H1 (cell line): Measurements from ENCODE around the gene PIK3R5. TPM values are rescaled to one million over a fixed set of nuclear protein-coding genes. Genes with fewer than 3 reads are reported as not detected.

Experiments
- ATF3 ChIP-seq: IDR thresholded peaks from 2 replicates; pipeline ENCODE4 v1.6.1; 2011; ENCODE audit warnings: low read depth, mild to moderate bottlenecking, low read length; ENCODE audit not compliant: insufficient read depth
- E2F6 ChIP-seq: IDR thresholded peaks from 2 replicates; pipeline ENCODE4 v1.6.1; 2012; ENCODE audit warnings: inconsistent platforms
- EGR1 ChIP-seq: IDR thresholded peaks from 2 replicates; pipeline ENCODE4 v1.6.1; 2011; ENCODE audit warnings: low read depth, low read length, borderline replicate concordance
- FOSL1 ChIP-seq: IDR thresholded peaks from 2 replicates; pipeline ENCODE4 v1.6.1; 2011; ENCODE audit warnings: mild to moderate bottlenecking, low read depth, low read length, moderate library complexity; ENCODE audit not compliant: insufficient read depth
- GABPA ChIP-seq: IDR thresholded peaks from 2 replicates; pipeline ENCODE4 v1.6.1; 2011; ENCODE audit warnings: mild to moderate bottlenecking, low read length, moderate library complexity, borderline replicate concordance; ENCODE audit not compliant: insufficient read depth
- GTF2F1 ChIP-seq: IDR thresholded peaks from 2 replicates; pipeline ENCODE4 v1.6.1; 2012; ENCODE audit warnings: low read depth, low read length, improper control_type of control experiment, borderline replicate concordance
- JUN ChIP-seq: IDR thresholded peaks from 2 replicates; pipeline ENCODE4 v1.6.1; 2011; ENCODE audit warnings: low read depth, mild to moderate bottlenecking, improper control_type of control experiment, low read length
- PHF8 ChIP-seq: fragments of 200-600 bp; sonication (generic); conservative IDR thresholded peaks from 2 replicates; pipeline ENCODE4 v1.7.1; 2012; ENCODE audit warnings: low read depth, mild to moderate bottlenecking, inconsistent platforms, low read length, moderate library complexity
- RFX5 ChIP-seq: IDR thresholded peaks from 2 replicates; pipeline ENCODE4 v1.6.1; 2011; ENCODE audit warnings: low read depth, low read length, improper control_type of control experiment, borderline replicate concordance
- RXRA ChIP-seq: IDR thresholded peaks from 2 replicates; pipeline ENCODE4 v1.6.1; 2011; ENCODE audit warnings: low read depth, mild to moderate bottlenecking, low read length, moderate library complexity; ENCODE audit not compliant: insufficient read depth
- polyA plus RNA-seq, 7 experiments: library from polyadenylated mRNA; depleted of rRNA in 3 of 7; stranded (reverse) in 5 of 7; unstranded in 2 of 7; fragments of >200 nt in 5 of 7; fragments of 200-250 nt in 2 of 7; gene quantifications; 1 replicate in 5 of 7; 2 replicates in 1 of 7; 4 replicates in 1 of 7; pipeline versions ENCODE4 v1.2.1 to v1.2.3, GENCODE V29; 2011 to 2013; ENCODE audit warnings: missing spikeins in 2 of 7, mixed read lengths in 2 of 7
- total RNA-seq: library from RNA; stranded (reverse); fragmentation: NEBNext Ultra II Directional; extraction: Animal tissue kit (Norgen Biotek cat#: 25700); gene quantifications from 2 replicates; pipeline ENCODE4 v1.2.1, GENCODE V29; 2021

The PIK3R5 gene
- total and polyA plus RNA-seq, 2 of the 8 experiments (the other 6 are each of a cell fraction or from before 2014, with no cell fraction given) = 2.7 to 4.3 TPM

- TF ChIP-seq PHF8 (no peak), GABPA (no peak), JUN (no peak), RXRA (no peak), GTF2F1 (no peak), ATF3 (no peak), RFX5 (no peak), EGR1 (no peak), E2F6 (no peak), FOSL1 (no peak)
These were observed 12.2 kb downstream of the PIK3R5 start (continued) for GRCh38 chr17:8953156-8953885.
